Left lung (tissue), 10 donors: ENCODE measurements around the gene TMEM175. TPM values are rescaled to one million over a fixed set of nuclear protein-coding genes. Genes with fewer than 3 reads are reported as not detected.

Source experiments
- ATAC-seq: fragments of 200-7000 bp; cut with Tn5 transposase; one replicate; pipeline ENCODE4 v1.9.1; 2020; ENCODE audit warnings: moderate library complexity
- DNase-seq, 4 donors: peaks; one replicate each; pipeline ENCODE4 v3.0.0-alpha.2; 2013 to 2020
- H3K27ac ChIP-seq, 2 donors: fragments of 200-600 bp; sonication (generic) in 1 of 2; one replicate each; pipeline versions ENCODE4 v1.5.0 to v1.8.0; 2020 to 2021
- H3K27me3 ChIP-seq, 2 donors: fragments of 200-600 bp; sonication (generic) in 1 of 2; one replicate each; pipeline versions ENCODE4 v1.5.0 to v1.8.0; 2020 to 2021
- H3K36me3 ChIP-seq, 2 donors: fragments of 200-600 bp; sonication (generic) in 1 of 2; one replicate each; pipeline versions ENCODE4 v1.5.0 to v1.8.0; 2020 to 2021
- H3K4me1 ChIP-seq, 2 donors: fragments of 200-600 bp; one replicate each; pipeline ENCODE4 v1.8.0; 2021
- H3K4me3 ChIP-seq, 2 donors: fragments of 200-600 bp; sonication (generic) in 1 of 2; one replicate each; pipeline versions ENCODE4 v1.5.0 to v1.8.0; 2020 to 2021; ENCODE audit warnings: mild to moderate bottlenecking in 1 of 2
- H3K9me3 ChIP-seq, 2 donors: fragments of 200-600 bp; sonication (generic) in 1 of 2; one replicate each; pipeline versions ENCODE4 v1.5.0 to v1.8.0; 2020 to 2021
- CTCF ChIP-seq, 2 donors: fragments of 200-600 bp; sonication (generic) in 1 of 2; IDR thresholded peaks; one replicate each; pipeline versions ENCODE4 v1.5.0 to v1.8.0; 2021; ENCODE audit warnings: antibody characterized with exemption in 2 of 2
- intact Hi-C, 2 donors: fragments of 100-400 bp; cut with DNase I; formaldehyde crosslinking; loops; one replicate each; pipeline versions ENCODE4 v1.11.2 to v1.14.2; 2022
- polyA plus RNA-seq, 6 donors: library from polyadenylated mRNA; unstranded; fragments of 120-200 nt; gene quantifications; one replicate each; pipeline ENCODE4 v1.2.1, GENCODE V29; 2013; ENCODE audit not compliant: insufficient read length in 6 of 6
- total RNA-seq, 2 donors: library from RNA; stranded (reverse); fragmentation: NEBNext Ultra II Directional; extraction: Animal tissue kit (Norgen Biotek cat#: 25700); gene quantifications; one replicate each; pipeline ENCODE4 v1.2.1, GENCODE V29; 2021
- donor health status: DM: no; HTN: yes; CAD: no.
- donor health status: DM: no; HTN: no; CAD: no.

The TMEM175 gene
- total and polyA plus RNA-seq, 8 donors: 24.4 to 38.7 (median 27.6) TPM

- Histone ChIP-seq H3K4me3 (no peak overlapping the region), H3K27ac (no peak overlapping the region), H3K27me3 (no peaks in the 10 kb centered on the region), H3K36me3 (peaks cover 0 to 100% of the 10 kb centered on the region in 2 donors), H3K9me3 (no peaks in the 10 kb centered on the region), H3K4me1 (no peaks in the 10 kb centered on the region)
- DNase-seq (no peak), ATAC-seq (no peak)
- intact Hi-C loops: no loop called here
- no peak for TF ChIP-seq CTCF (IDR thresholded peaks at IDR 0.05)
Measured at GRCh38 chr4:888029-888428, 44.2 kb upstream of the TMEM175 start.

GRCh38 chr4:889516-889915 lies 42.7 kb upstream of the TMEM175 start:
- Histone ChIP-seq H3K27ac (no peak overlapping the region), H3K4me3 (no peak overlapping the region), H3K4me1 (no peaks in the 10 kb centered on the region), H3K36me3 (peaks cover 0 to 100% of the 10 kb centered on the region in 2 donors), H3K9me3 (no peaks in the 10 kb centered on the region), H3K27me3 (no peaks in the 10 kb centered on the region)
- intact Hi-C loops: no loop called here
- DNase-seq (no peak), ATAC-seq (no peak)
- TF ChIP-seq CTCF (IDR thresholded peaks at IDR 0.05): no peak

GRCh38 chr4:890036-890695 lies 42.1 kb upstream of the TMEM175 start:
- intact Hi-C loops: no loop called here
- Histone ChIP-seq H3K9me3 (no peaks in the 10 kb centered on the region), H3K27ac (no peak overlapping the region), H3K36me3 (peaks cover 0 to 100% of the 10 kb centered on the region in 2 donors), H3K27me3 (no peaks in the 10 kb centered on the region), H3K4me3 (no peak overlapping the region), H3K4me1 (no peaks in the 10 kb centered on the region)
- ATAC-seq (no peak), DNase-seq (no peak)
- no peak for TF ChIP-seq CTCF (IDR thresholded peaks at IDR 0.05)

GRCh38 chr4:891747-892146 lies 40.5 kb upstream of the TMEM175 start:
- Histone ChIP-seq H3K4me1 (no peaks in the 10 kb centered on the region), H3K27ac (no peak overlapping the region), H3K27me3 (no peaks in the 10 kb centered on the region), H3K9me3 (no peaks in the 10 kb centered on the region), H3K36me3 (peaks cover 0 to 100% of the 10 kb centered on the region in 2 donors), H3K4me3 (no peak overlapping the region)
- no peak for DNase-seq
- intact Hi-C loops: no loop called here
- no peak for TF ChIP-seq CTCF (IDR thresholded peaks at IDR 0.05)
- ATAC-seq: no peak

GRCh38 chr4:892780-893179 lies 39.5 kb upstream of the TMEM175 start:
- Histone ChIP-seq H3K27me3 (no peaks in the 10 kb centered on the region), H3K4me1 (no peaks in the 10 kb centered on the region), H3K9me3 (no peaks in the 10 kb centered on the region), H3K36me3 (peaks cover 0 to 100% of the 10 kb centered on the region in 2 donors), H3K4me3 (no peak overlapping the region), H3K27ac (no peak overlapping the region)
- intact Hi-C loops: no loop called here
- no peak for TF ChIP-seq CTCF (IDR thresholded peaks at IDR 0.05)
- DNase-seq (peak in 1 of 4 donors; percentile 53), ATAC-seq (no peak)
